HG02981 (cell line): ENCODE data around the gene C1orf174.
A peak's percentile ranks its signal among the peaks of the same experiment; 100 is the strongest.

Experiments used
- ATAC-seq: cut with Tn5 transposase; IDR thresholded peaks from one replicate; pipeline ENCODE4 v1.9.1; 2021; ENCODE audit warnings: mild to moderate bottlenecking, moderate library complexity; ENCODE audit not compliant: unreplicated experiment

C1orf174 gene

DNA sequence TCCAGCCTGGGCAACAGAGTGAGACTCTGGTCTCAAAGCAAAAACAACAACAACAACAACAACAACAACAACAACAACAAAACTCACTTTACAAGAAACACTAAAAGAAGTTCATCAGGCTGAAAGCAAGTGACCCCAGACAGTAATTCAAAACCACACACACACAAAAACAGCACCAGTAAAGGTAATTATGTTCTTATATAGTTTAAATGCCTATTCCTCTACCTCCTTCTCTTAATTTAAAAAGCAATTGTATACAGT lies 1.7 kb downstream of the C1orf174 start:
- ATAC-seq, result no peak

DNA sequence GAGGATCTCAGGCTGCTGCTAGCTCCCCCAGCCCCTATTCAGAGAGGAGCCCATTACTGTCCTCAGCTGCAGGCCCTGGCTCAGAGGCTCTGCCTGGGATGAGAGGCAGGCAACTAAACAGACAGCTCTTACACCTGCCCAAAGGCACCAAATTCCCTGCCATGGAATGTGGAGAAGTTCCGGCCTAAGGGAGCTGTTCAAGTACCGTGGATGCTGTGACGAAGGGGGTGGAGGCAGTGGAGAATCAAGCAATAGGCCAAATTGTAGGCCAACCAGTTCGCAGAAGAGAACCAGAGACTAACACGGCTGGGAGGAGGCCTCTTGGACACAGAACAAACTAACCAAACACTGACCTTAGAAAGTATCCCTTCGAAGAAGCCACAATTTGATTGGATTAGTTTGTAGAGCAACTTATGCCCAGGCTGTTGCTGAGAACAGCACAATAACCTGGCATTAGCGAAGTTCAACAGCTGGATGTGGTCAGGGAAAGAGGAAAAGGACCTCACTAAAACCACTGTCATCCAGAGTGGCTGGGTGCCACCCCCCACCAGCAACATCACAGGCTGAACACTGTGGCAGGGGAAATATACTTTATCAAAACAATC lies 3.6 kb downstream of the C1orf174 start:
- no peak for ATAC-seq

DNA sequence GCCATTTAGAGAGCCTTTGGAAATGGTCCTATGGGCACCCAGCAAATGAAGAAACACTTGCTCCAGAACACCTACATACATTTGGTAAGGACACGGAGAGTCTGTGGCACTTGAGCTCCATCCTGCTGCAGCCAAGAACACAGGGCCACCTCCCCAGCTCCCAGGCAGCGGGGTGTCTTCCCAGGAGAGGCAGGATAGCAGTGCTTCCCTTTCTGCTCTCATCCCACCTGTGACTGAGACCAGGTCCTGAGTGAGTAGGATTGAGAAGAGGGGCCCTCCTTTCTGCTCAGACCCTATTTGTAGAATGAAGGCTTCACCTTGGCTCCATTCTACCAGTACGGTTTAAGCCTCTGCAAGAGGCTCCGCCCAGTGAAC lies 4.1 kb downstream of the C1orf174 start:
- no peak for ATAC-seq

DNA sequence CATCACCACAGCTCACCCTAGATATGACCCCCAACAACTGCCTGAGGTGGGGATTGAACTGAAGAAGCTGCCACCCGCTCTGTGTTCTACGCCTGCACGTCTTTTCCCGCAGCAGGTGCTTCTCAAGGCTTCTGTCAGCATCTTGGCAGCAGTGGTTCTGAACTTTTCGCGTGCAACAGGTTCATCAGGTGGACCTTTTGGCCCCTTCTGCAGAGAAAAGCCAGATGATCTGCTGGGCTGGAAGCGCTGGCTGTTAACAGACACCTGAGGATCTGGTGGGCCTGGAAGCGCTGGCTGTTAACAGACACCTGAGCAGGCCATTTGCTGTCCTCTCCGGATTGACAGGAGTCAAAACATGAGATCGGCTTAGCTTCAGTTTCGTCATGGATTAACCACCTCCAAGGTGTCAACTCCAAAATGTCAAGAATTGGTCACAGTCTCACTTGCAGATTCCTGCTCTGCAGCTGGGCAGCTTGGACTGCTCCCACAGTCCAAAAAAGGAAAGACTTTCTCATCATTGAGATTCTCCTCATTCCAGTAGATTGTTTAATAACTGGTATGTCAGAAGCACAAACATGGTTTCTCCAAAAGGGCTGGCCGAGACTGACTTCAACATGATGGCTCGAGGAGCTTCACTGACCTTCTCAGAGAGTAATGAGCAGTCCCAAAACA lies 4.7 kb downstream of the C1orf174 start:
- no peak for ATAC-seq

DNA sequence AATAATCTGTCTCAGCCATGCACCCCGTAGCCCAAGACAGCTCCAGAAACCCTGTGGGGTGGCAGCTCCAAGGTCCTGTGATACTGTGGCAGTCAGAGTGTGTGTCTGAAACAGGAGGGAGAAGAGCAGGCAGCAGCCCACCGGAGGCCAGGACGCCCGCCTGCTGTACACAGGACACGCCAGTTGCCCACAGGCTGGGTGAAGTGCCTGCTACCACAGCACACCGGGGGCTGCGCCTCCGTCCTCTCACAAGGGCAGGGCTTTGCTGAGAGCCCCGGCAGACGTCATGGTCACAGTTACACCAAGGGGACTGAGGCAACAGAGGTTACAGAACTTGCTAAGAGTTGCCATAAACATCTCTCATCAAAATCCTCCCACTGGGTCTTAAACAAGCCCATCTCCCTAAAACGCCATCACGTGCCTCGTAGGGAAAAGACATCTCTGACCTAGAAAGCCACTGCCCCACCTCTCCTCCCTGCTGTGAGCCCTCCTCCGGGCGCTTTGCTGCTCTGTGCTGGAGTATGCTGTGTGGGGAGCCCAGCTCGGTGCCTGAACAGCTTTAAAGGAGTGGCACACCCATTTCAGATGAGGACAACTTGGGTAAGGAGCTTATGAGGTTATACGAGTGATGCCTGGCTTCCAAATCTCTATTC lies 5.3 kb downstream of the C1orf174 start:
- no peak for ATAC-seq

DNA sequence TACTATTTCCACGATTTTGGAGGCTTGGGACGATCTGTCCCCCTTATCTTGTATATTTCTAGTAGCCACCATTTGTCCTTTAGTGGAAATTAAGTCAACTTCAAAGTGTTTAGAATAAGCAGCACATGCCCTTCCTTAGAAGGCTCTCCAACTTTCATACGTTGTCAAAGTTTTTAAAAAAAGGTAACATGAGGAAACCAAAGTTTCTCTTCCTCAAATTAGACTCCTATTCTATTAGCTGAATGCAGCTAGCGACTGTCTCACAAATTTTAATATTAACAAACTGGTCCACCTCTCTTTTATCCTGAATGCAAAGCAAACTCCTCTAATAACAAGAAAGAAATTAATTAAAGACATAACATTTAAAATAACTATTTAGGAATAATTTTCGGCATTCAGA lies 6.9 kb downstream of the C1orf174 start:
- ATAC-seq, result no peak

DNA sequence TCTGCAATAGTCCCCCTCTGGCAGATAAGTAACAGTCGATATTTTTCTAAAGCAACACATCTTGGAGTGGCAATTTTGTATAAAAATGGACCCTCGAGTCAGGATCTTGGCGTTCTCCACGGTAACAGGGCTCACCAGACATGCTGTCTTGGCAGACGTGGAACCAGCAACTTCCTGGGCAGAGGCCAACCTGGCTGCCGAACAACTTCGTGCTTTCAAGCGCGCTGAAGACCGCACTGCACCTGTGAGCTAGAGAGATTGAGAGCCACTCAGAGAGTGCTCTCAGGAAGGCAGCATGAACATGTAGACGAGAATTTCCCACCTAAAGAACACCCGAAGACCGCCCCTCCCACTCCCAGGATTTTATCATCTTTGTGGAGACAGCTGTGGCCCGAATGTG lies 7.3 kb downstream of the C1orf174 start:
- no peak for ATAC-seq

DNA sequence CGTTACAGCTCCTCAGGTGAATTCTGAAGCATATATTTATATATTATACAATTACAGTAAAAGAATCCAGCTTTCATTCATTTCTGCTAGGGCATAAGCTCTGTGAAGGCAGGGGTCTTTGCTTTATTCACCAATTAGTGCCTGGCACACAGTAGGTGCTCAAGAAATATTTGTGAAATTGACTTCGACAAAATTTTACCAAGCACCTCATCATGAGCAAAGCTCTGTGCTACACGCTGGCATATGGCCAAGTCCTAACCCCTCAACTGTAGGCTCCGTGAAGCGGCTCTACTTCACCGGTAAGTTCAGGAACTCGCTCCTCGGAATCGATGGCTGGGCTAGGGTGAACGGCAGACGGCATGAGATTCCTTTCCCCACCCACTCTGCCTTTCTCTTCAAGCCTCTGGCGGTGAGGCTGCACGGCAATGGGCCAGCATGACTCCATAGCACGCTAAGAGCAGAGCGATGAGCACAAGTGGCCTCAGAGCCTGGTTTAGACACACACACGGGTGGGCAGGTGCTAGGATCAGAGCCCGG lies 8.7 kb downstream of the C1orf174 start:
- no peak for ATAC-seq

DNA sequence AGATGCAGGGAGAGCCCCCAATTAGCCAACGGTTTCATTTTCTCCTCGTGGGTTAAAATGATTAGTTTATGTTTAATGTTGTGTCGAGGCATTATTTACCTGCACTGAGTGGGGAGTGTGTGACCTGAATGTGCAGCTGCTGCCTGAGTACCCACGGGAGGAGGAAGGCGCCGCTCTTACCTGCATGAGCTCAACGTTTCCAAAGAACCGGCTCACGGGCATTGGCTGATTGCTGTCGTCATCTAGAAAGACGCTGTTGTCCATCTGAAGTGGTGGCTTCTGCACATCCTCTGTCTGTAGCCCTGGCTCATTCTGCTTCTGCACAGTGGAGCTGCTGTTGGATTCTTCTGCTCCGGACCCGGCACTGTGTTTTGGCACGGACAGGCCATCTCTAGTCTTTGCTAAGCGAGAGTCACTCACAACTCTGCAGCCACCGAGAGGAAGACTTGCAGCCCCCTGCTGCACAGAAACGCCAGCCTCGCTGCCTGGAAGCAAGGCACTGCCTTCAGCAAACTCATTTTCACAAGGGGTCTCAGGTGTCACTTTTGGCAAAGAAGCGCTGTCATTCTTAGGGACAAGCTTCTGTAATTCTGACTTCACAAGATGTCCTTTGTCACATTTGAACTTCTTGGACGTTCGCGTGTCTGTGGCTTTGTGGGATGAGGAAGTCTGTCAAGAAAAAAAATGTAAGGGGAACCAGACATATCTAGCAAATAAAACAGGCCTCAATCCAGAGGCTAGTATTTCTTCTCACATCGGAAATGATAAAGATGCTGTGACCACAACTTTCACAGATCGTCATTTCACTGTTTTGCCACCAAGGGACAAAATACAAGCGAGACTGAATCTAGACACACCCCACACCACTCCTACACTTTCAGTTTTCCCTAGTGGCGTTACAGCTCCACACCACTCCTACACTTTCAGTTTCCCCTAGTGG lies 9.4 kb downstream of the C1orf174 start:
- peak; percentile 64 for ATAC-seq

DNA sequence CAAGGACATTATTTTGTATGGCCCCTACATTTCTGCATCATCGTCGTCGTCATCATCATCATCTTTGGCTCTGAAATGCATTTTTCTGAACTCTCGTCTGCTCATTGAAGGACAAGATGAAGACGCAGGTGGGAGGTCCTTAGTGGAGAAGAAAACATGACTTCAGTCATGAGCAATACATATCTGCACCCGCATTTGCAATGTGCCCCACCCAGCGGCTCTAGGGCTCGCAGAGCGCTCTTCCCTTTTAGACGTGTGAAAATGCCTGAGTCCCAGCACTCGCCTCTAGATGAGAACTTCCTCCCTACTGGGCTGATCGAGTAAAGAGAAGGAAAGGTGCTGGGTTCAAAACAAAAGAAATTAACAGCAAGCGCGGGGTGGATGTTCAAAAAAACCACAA lies 10.1 kb downstream of the C1orf174 start:
- ATAC-seq, result no peak

DNA sequence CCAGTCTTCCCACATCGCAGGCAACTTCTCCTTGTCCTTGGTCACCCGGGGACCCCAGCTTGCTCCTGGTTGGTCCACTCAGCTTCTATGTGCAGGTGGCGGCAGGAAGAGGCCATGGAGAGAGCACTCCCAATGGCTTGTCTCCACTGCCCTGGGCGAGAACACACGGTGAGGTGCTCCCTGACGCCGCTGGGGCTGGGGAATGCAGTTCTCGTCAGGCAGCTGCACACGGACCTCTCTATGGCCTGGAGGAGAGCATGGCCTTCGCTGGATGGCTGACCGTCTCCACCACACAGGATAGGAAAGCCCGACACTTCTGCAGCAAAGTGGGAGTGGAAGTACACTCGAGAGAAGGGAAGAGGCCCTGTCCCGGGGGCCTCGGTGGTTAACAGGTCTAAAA lies 11.8 kb downstream of the C1orf174 start:
- ATAC-seq, result no peak

DNA sequence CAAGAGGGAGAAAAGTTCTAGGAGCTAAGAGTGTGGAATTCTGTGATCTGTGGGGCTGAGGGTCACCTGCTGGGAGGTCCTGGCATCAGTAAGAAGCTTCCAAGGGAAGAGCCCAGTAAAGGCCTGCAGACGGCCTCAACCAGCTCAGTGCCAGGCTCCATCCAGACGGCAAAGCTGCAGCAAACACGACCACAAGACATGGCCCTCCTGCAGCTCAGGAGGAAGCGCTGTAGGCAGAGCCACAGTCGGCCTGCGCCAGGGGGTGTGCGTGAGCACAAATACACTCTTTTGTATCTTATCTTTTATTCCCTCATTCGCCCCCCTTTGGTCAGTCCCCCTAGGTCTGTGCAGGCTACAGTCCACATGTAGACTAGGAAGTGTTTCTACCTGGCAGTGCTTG lies 13.4 kb downstream of the C1orf174 start:
- no peak for ATAC-seq

DNA sequence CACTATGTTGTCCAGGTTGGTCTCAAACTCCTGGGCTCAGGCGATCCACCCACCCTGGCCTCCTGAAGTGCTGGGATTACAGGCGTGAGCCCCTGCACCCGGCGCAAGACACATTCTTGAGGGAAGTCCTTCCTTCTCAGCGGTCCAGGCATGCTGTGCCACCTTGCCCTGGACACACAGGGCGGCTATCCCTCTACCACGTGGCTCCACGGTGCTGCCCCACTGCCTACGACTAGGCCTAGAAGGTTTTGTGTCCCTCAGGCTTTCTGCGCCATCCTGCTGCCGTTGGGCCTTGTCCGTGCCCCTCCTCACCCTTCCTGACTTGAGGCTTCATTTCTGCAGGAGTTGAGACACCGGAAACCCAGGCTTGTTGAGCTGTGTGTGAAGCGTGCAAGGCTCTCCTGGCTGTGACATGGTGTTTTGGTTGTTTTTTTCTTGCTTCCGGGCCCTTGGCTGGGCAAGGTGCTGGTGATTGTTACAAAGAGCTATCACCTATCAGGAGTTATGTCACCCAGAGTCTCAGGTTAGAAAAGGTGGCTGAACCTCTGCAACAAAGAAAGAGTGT lies 13.9 kb downstream of the C1orf174 start:
- no peak for ATAC-seq

DNA sequence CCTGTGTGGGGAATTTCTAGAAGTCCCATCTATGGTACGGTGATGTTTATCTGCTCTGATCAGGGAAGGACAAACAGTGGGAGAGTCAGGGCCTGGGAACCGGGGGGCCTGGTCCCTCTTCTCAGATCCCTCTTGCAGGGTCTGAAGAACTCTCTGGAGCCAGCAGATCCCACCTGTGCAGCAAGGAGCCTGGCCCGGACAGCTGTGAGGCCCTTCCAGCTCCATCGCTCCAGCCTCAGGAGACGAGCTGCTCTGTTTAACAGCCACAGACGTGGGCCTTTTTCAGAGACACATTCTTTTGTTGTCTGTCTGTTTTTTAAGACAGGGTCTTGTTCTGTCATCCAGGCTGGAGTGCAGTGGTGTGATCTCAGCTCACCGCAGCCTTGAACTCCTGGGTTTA lies 14.5 kb downstream of the C1orf174 start:
- no peak for ATAC-seq

DNA sequence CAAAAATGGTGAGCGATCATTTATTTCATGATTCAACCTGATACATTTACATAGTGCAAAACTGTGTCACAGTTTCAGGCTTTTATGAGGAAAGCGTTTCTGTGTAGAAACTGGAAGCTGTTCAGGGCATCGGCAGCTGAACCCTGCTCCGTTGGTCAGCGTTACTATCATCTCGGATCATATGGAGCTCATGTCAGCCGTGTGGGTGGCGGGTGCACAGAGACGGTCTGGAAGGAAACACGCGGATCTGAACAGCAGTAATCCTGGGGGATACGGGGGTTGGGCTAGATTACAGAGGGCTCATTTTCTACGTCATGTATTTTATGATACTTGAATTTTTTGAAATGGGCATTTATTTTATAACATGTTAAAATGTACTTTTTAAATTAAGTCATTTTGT lies 15.1 kb downstream of the C1orf174 start:
- no peak for ATAC-seq

DNA sequence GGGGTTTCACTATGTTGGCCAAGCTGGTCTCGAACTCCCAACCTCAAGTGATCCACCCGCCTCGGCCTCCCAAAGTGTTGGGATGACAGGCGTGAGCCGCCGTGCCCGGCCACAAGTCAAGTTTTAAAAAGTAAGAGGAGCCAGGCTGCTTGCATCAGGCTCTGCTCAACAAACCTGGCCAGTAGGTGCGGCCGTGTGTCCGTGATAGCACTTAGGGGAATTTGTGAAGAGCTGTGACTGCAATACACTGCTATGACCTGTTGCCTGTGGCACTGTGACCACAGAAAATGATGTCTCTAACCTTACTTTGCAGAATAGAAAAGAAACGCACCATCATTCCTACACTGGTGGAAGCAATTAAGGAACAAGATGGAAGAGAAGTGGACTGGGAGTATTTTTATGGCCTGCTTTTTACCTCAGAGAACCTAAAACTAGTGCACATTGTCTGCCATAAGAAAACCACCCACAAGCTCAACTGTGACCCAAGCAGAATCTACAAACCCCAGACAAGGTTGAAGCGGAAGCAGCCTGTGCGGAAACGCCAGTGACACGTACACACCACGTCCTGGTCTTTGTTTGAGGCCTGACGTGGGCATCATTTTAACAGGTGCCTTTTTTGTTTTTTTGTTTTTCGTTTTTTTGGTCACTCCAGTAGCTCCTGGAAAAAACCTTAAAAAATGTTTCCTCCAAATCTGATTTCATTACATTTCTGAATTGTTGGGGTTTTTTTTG lies 16.7 kb downstream of the C1orf174 start:
- ATAC-seq, result no peak

DNA sequence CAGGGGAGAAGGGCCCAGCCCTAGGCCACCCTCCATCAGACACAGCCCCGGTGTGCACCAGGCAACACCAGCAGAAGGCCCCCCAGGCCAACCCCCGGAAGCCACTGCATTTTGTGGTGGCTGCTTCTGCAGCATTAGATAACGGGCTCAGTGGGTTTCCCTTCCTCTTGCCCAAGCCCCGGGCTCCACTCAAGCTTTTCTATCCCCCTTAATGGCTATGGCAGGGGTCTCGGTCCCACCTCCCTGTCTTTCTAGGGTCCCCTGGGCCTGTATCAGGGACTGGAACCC lies 18.9 kb downstream of the C1orf174 start:
- no peak for ATAC-seq

DNA sequence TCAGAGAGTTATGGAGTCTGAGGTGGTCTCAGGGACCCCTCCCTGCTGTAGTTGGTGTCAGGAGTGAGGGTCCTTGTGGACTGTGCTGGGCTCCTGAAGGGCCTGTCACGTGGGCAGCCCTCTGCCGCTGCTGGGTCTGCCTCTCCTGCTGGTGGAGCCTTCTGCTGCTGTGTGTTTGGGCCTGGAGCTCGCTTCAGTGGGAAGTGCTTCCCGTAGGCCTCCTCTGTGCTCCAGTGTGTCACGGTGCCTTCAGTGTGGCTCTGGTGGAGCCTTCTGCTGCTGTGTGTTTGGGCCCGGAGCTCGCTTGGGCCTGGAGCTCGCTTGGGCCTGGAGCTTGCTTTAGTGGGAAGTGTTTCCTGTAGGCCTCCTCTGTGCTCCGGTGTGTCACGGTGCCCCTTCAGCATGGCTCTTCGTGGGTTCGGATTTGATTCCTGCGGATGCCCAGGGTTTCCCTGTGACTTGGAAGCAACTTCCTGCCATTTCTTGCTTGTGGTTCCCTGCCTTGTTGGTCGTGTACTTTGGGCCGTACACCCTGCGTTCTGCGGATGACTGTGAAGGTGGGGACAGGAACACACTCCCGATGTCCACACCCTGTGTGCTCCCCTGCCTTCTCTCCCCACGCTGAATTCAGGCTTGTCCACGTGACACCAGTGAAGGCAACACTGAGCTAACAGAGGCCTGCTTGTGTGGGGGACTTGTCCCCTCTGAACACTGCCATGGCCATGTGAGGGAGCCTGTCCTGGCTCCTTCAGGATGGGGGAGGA lies 19.5 kb downstream of the C1orf174 start:
- ATAC-seq, result no peak

DNA sequence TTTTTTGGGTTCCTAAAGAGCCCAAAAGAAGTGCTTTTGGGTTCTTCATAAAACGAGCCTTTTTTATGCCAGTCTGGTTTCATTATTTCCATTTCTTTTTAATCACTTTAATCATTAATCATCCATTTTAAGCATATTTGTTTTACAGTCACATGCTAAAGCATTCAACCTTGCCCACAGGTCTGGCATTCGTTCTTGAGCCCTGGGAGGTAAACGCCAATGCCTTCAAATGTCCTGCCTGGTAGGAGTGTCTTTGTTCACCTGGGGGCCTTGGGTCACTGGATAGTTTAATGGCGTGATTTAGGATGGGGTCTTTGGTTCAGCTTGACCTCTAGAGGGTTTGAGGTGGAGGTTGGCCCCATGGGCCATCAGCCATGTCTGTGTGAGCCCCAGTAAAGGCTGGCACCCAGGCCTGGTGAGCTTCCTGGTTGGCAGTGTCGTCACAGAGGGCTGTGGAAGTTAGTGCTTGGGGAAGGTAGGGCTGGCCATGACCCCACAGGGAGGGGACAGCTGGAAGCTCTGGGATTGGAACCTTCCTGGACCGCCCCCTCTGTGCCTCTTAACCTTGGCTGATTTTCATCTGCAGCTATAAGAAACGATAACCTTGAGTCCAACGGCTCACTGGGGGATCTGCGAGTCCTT lies 20.2 kb downstream of the C1orf174 start:
- no peak for ATAC-seq

DNA sequence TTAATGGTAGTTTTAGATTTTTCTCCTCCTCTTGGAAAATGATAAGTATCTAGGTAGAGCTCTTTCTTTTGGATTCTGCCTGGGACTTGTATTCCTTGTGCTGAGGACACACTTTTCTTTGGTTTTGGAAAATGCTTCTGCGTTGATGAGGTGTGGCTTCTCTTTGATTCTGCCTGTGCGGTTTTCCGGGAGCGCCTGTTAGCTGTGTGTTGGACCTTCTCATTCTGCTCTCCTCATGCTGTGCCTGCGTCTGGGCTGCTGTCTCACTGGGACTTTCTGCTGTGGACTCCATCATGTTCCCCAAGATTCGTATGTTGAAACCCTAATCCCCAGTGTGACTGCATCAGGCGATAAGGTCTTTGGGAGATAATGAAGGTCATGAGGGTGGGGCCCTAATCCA lies 21.0 kb downstream of the C1orf174 start:
- no peak for ATAC-seq
